ENCODE data around the gene FAM20C. TPM values are rescaled to one million over a fixed set of nuclear protein-coding genes. Genes with fewer than 3 reads are reported as not detected.

FAM20C gene
- total RNA-seq, 2 experiments from 2014 or later, result not detected

GRCh38 chr7:291373-292092 is 99.2 kb downstream of the FAM20C start:
- Histone ChIP-seq H3K79me2 (ENCODE audit: insufficient read depth, low read depth, low read length) (no peaks in the 10 kb centered on the region), H3K4me2 (ENCODE audit: low read length) (no peak overlapping the region), H3K9me3 (ENCODE audit: low read length) (no peaks in the 10 kb centered on the region), H3K36me3 (ENCODE audit: insufficient read depth, low read length) (no peaks in the 10 kb centered on the region), H2AFZ (ENCODE audit: low read length) (no peak overlapping the region), H3K4me3 (ENCODE audit: low read depth, low read length, poor library complexity, severe bottlenecking) (no peak overlapping the region), H3K27ac (ENCODE audit: low read depth, low read length, poor library complexity, severe bottlenecking) (no peak overlapping the region), H3K4me1 (ENCODE audit: insufficient read depth, low read length, poor library complexity, severe bottlenecking) (no peaks in the 10 kb centered on the region), H4K20me1 (ENCODE audit: insufficient read depth, low read length) (no peaks in the 10 kb centered on the region), H3K9me2 (ENCODE audit: insufficient read depth, low read length) (no peaks in the 10 kb centered on the region)
- intact Hi-C loops (cut with micrococcal nuclease; ENCODE audit: unreplicated experiment), result no loop called here
- no TSS peak for BruUV-seq (replicated peaks)
- no peak for TF ChIP-seq CTCF (conservative IDR thresholded peaks at IDR 0.05; ENCODE audit: low read length)
- no peak for DNase-seq (ENCODE audit: low spot score)
- CTCF ChIA-PET (ENCODE audit: unreplicated experiment), result no interaction called here
- POLR2A ChIA-PET, result no interaction called here

GRCh38 chr7:292226-292625 is 99.9 kb downstream of the FAM20C start:
- Histone ChIP-seq H3K4me2 (ENCODE audit: low read length) (no peak overlapping the region), H3K9me3 (ENCODE audit: low read length) (no peaks in the 10 kb centered on the region), H4K20me1 (ENCODE audit: insufficient read depth, low read length) (no peaks in the 10 kb centered on the region), H3K4me3 (ENCODE audit: low read depth, low read length, poor library complexity, severe bottlenecking) (no peak overlapping the region), H3K36me3 (ENCODE audit: insufficient read depth, low read length) (no peaks in the 10 kb centered on the region), H3K9me2 (ENCODE audit: insufficient read depth, low read length) (no peaks in the 10 kb centered on the region), H3K79me2 (ENCODE audit: insufficient read depth, low read depth, low read length) (no peaks in the 10 kb centered on the region), H3K27ac (ENCODE audit: low read depth, low read length, poor library complexity, severe bottlenecking) (no peak overlapping the region), H2AFZ (ENCODE audit: low read length) (no peak overlapping the region), H3K4me1 (ENCODE audit: insufficient read depth, low read length, poor library complexity, severe bottlenecking) (no peaks in the 10 kb centered on the region)
- ChIA-PET CTCF (ENCODE audit: unreplicated experiment) (no interaction called here), POLR2A (no interaction called here)
- BruUV-seq (replicated peaks), result no TSS peak
- no peak for DNase-seq (ENCODE audit: low spot score)
- TF ChIP-seq CTCF (conservative IDR thresholded peaks at IDR 0.05; ENCODE audit: low read length) (no peak), EZH2phosphoT487 (IDR thresholded peaks at IDR 0.05; ENCODE audit: borderline replicate concordance, low read depth, low read length) (no peak)
- intact Hi-C loops (cut with micrococcal nuclease; ENCODE audit: unreplicated experiment), result no loop called here

- H3K27ac ChIP-seq (ENCODE audit: low read depth, low read length, poor library complexity, severe bottlenecking), result no peak overlapping the region
- no peaks in the 10 kb centered on the region for H3K4me1 ChIP-seq (ENCODE audit: insufficient read depth, low read length, poor library complexity, severe bottlenecking)
- no peaks in the 10 kb centered on the region for H3K79me2 ChIP-seq (ENCODE audit: insufficient read depth, low read depth, low read length)
- no peaks in the 10 kb centered on the region for H3K9me3 ChIP-seq (ENCODE audit: low read length)
- no peak overlapping the region for H2AFZ ChIP-seq (ENCODE audit: low read length)
- no peak overlapping the region for H3K4me2 ChIP-seq (ENCODE audit: low read length)
- H3K9me2 ChIP-seq (ENCODE audit: insufficient read depth, low read length), result no peaks in the 10 kb centered on the region
- ChIA-PET POLR2A (interaction anchor here (0.6 kb wide), 1 partner anchor 372 kb away, joined by 4 read pairs; no protein-coding TSS in a partner anchor), CTCF (ENCODE audit: unreplicated experiment) (no interaction called here)
- H4K20me1 ChIP-seq (ENCODE audit: insufficient read depth, low read length), result no peaks in the 10 kb centered on the region
- no TSS peak for BruUV-seq (replicated peaks)
- TF ChIP-seq CTCF (conservative IDR thresholded peaks at IDR 0.05; ENCODE audit: low read length) (no peak), EZH2phosphoT487 (IDR thresholded peaks at IDR 0.05; ENCODE audit: borderline replicate concordance, low read depth, low read length) (no peak)
- H3K4me3 ChIP-seq (ENCODE audit: low read depth, low read length, poor library complexity, severe bottlenecking), result no peak overlapping the region
- H3K36me3 ChIP-seq (ENCODE audit: insufficient read depth, low read length), result no peaks in the 10 kb centered on the region
- no peak for DNase-seq (ENCODE audit: low spot score)
- intact Hi-C loops (cut with micrococcal nuclease; ENCODE audit: unreplicated experiment), result no loop called here
Observed at GRCh38 chr7:292826-293225, 100.5 kb downstream of the FAM20C start.
